IMR-90 (cell line): Measurements from ENCODE around the gene RHOU. TPM values are rescaled to one million over a fixed set of nuclear protein-coding genes. Genes with fewer than 3 reads are reported as not detected.

Experiments used
- ATAC-seq: fragments of 200-7000 bp; cut with Tn5 transposase; 2 replicates; pipeline ENCODE4 v1.9.1; 2020; ENCODE audit warnings: low read depth, mild to moderate bottlenecking, moderate library complexity
- BruUV-seq: library from RNA; stranded (reverse); fragments of 400-500 nt; replicated peaks from 2 replicates; lab custom pipeline; 2021; lab: Mats Ljungman, UMichigan
- CTCF ChIA-PET: fragments of 300-600 bp; formaldehyde crosslinking; extraction: SDS; loops from one replicate; lab custom pipeline; 2021; ENCODE audit warnings: antibody characterized with exemption; lab: Yijun Ruan, JAX
- POLR2A ChIA-PET: fragments of 300-600 bp; sonication (Branson Sonifier 250); formaldehyde crosslinking; loops from one replicate; lab custom pipeline; 2022; ENCODE audit warnings: antibody characterized with exemption; ENCODE audit not compliant: unreplicated experiment; lab: Charles Lee
- DNase-seq: peaks from one replicate; pipeline ENCODE4 v3.0.0; 2013
- H2AFZ ChIP-seq: replicated peaks from 2 replicates; pipeline ENCODE3; 2013; ENCODE audit warnings: low read length, mild to moderate bottlenecking; ENCODE audit not compliant: poor library complexity
- H2AK5ac ChIP-seq: 2 replicates; pipeline ENCODE4 v1.6.1; 2013; ENCODE audit warnings: low read depth, low read length, inconsistent platforms
- H2AK9ac ChIP-seq: replicated peaks from 2 replicates; pipeline ENCODE3; 2013; ENCODE audit warnings: mild to moderate bottlenecking, low read depth, low read length, moderate library complexity; ENCODE audit not compliant: poor library complexity
- H2BK120ac ChIP-seq: 2 replicates; pipeline ENCODE4 v1.6.1; 2013; ENCODE audit warnings: low read depth, low read length, inconsistent platforms
- H2BK15ac ChIP-seq: 3 replicates; pipeline ENCODE4 v1.6.1; 2013; ENCODE audit warnings: low read depth, low read length, inconsistent platforms
- H2BK20ac ChIP-seq: 2 replicates; pipeline ENCODE4 v1.6.1; 2013; ENCODE audit warnings: low read depth, mild to moderate bottlenecking, inconsistent platforms, low read length, moderate library complexity
- H2BK5ac ChIP-seq: 2 replicates; pipeline ENCODE4 v1.6.1; 2013; ENCODE audit warnings: mild to moderate bottlenecking, low read depth, low read length, inconsistent platforms; ENCODE audit not compliant: poor library complexity, severe bottlenecking
- H3K14ac ChIP-seq: replicated peaks from 2 replicates; pipeline ENCODE4 v1.6.1; 2013; ENCODE audit warnings: low read depth, low read length, inconsistent platforms
- H3K18ac ChIP-seq: 2 replicates; pipeline ENCODE4 v1.6.1; 2013; ENCODE audit warnings: low read depth, low read length, control low read depth
- H3K23ac ChIP-seq: 2 replicates; pipeline ENCODE4 v1.6.1; 2013; ENCODE audit warnings: low read depth, low read length, inconsistent platforms
- H3K27ac ChIP-seq: 2 replicates; pipeline ENCODE4 v1.5.1; 2013; ENCODE audit warnings: mild to moderate bottlenecking, control low read depth, low read length; ENCODE audit not compliant: insufficient read depth
- H3K27me3 ChIP-seq: 2 replicates; pipeline ENCODE4 v1.6.1; 2013; ENCODE audit warnings: low read length; ENCODE audit not compliant: control insufficient read depth, insufficient read depth
- H3K36me3 ChIP-seq: 2 replicates; pipeline ENCODE4 v1.6.1; 2013; ENCODE audit warnings: low read length, mixed read lengths; ENCODE audit not compliant: control insufficient read depth, insufficient read depth
- H3K4ac ChIP-seq: 2 replicates; pipeline ENCODE4 v1.6.1; 2013; ENCODE audit warnings: low read depth, low read length, inconsistent platforms
- H3K4me1 ChIP-seq: 2 replicates; pipeline ENCODE4 v1.6.1; 2013; ENCODE audit warnings: low read length, mixed read lengths; ENCODE audit not compliant: control insufficient read depth, insufficient read depth
- H3K4me2 ChIP-seq: 2 replicates; pipeline ENCODE4 v1.6.1; 2013; ENCODE audit warnings: low read depth, mild to moderate bottlenecking, control low read depth, low read length, moderate library complexity
- H3K4me3 ChIP-seq: 2 replicates; pipeline ENCODE4 v1.5.1; 2013; ENCODE audit warnings: low read depth, mild to moderate bottlenecking, control low read depth, low read length, moderate library complexity; ENCODE audit not compliant: insufficient read depth
- H3K56ac ChIP-seq: 2 replicates; pipeline ENCODE4 v1.6.1; 2013; ENCODE audit warnings: low read length, inconsistent platforms; ENCODE audit not compliant: insufficient read depth; ENCODE audit errors: extremely low read depth
- H3K79me1 ChIP-seq, 2 experiments: 2 replicates each; pipeline ENCODE4 v1.6.1; 2013; ENCODE audit warnings: low read length in 2 of 2, inconsistent platforms in 1 of 2, low read depth in 1 of 2
- H3K9ac ChIP-seq: 2 replicates; pipeline ENCODE4 v1.6.1; 2013; ENCODE audit warnings: low read depth, low read length, control low read depth
- H3K9me1 ChIP-seq: 2 replicates; pipeline ENCODE4 v1.6.1; 2013; ENCODE audit warnings: low read length, inconsistent platforms; ENCODE audit not compliant: insufficient read depth
- H3K9me3 ChIP-seq: 2 replicates; pipeline ENCODE4 v1.6.1; 2013; ENCODE audit warnings: low read length; ENCODE audit not compliant: control insufficient read depth, insufficient read depth
- H4K20me1 ChIP-seq: 2 replicates; pipeline ENCODE4 v1.6.1; 2013; ENCODE audit warnings: low read length, inconsistent platforms; ENCODE audit not compliant: insufficient read depth
- H4K5ac ChIP-seq: 2 replicates; pipeline ENCODE4 v1.6.1; 2013; ENCODE audit warnings: mild to moderate bottlenecking, low read depth, low read length, control low read depth
- H4K8ac ChIP-seq, 2 experiments: 2 replicates each; pipeline ENCODE4 v1.6.1; 2013; ENCODE audit warnings: low read depth in 2 of 2, low read length in 2 of 2, control low read depth in 1 of 2, inconsistent platforms in 1 of 2
- H4K91ac ChIP-seq: 2 replicates; pipeline ENCODE4 v1.6.1; 2013; ENCODE audit warnings: low read depth, low read length, inconsistent platforms; ENCODE audit not compliant: insufficient read depth
- RFX5 ChIP-seq: IDR thresholded peaks from 2 replicates; pipeline ENCODE4 v1.8.0; 2012; ENCODE audit warnings: low read depth, mild to moderate bottlenecking, low read length, moderate library complexity
- WGBS, 2 experiments: methylation state at CpG; one replicate each; pipeline versions ENCODE4 v1.1.5 to v1.1.7; 2013; ENCODE audit warnings: missing lambda C conversion rate in 2 of 2; ENCODE audit not compliant: insufficient read length in 1 of 2; ENCODE audit errors: extremely low coverage in 2 of 2; 5-methylcytosine and 5-hydroxymethylcytosine counted together
- dilution Hi-C: fragments of 300-500 bp; cut with HindIII; formaldehyde crosslinking; loops from one replicate; pipeline ENCODE4 v1.14.3; 2018; ENCODE audit warnings: low sequenced_read_pairs; ENCODE audit not compliant: unreplicated experiment
- in situ Hi-C: fragments of 300-500 bp; cut with MboI; formaldehyde crosslinking; loops from 3 replicates; pipeline ENCODE4 v1.14.3; 2019; ENCODE audit warnings: low sequenced_read_pairs, inconsistent platforms, mixed read lengths
- intact Hi-C: fragments of 100-400 bp; cut with micrococcal nuclease; formaldehyde crosslinking; loops from 2 replicates; pipeline ENCODE4 v1.10.0; 2022
- polyA plus RNA-seq, 3 experiments: library from polyadenylated mRNA; depleted of rRNA; stranded (reverse); fragments of >200 nt; gene quantifications; 2 replicates each; pipeline ENCODE4 v1.2.3, GENCODE V29; 2012; ENCODE audit warnings: low replicate concordance in 1 of 3
- total RNA-seq: library from RNA; depleted of rRNA; stranded (reverse); fragments of >200 nt; gene quantifications from 2 replicates; pipeline ENCODE4 v1.2.3, GENCODE V29; 2012

Gene RHOU
- total and polyA plus RNA-seq, 2 of the 4 experiments (the other 2 are of a cell fraction), result 0.44 to 0.72 TPM

GRCh38 chr1:228717081-228717480 lies 18.2 kb upstream of the RHOU start:
- Histone ChIP-seq H2BK5ac (no peak overlapping the region), H2BK120ac (no peak overlapping the region), H3K9me1 (no peaks in the 10 kb centered on the region), H2AK9ac (no peak overlapping the region), H3K56ac (no peak overlapping the region), H2AFZ (no peak overlapping the region), H4K20me1 (no peaks in the 10 kb centered on the region), H3K36me3 (no peaks in the 10 kb centered on the region), H3K4ac (no peak overlapping the region), H3K14ac (no peak overlapping the region), H4K8ac (no peak overlapping the region), H3K23ac (no peak overlapping the region), H2BK15ac (no peak overlapping the region), H3K27me3 (peaks cover 2% of the 10 kb centered on the region; the same call in 1 of the 2 replicates), H2BK20ac (no peak overlapping the region), H3K9ac (no peak overlapping the region), H3K4me2 (no peak overlapping the region), H3K4me3 (no peak overlapping the region), H4K5ac (no peak overlapping the region), H2AK5ac (no peak overlapping the region), H3K9me3 (no peaks in the 10 kb centered on the region), H3K79me1 (no peaks in the 10 kb centered on the region), H4K91ac (no peak overlapping the region), H3K4me1 (no peaks in the 10 kb centered on the region), H3K27ac (no peak overlapping the region), H3K18ac (no peak overlapping the region)
- in situ Hi-C loops, result no loop called here
- WGBS, 2 experiments, result no CpG with 5 or more reads among the region's 1 CpG
- ChIA-PET POLR2A (no interaction called here), CTCF (no interaction called here)
- BruUV-seq, result no TSS peak
- ATAC-seq (no peak), DNase-seq (no peak)
- intact Hi-C loops, result no loop called here
- no peak for TF ChIP-seq RFX5
- dilution Hi-C loops, result no loop called here
